IgD-negative memory B cell (primary cell): ENCODE data around the gene NRAP. TPM values are rescaled to one million over a fixed set of nuclear protein-coding genes. Genes with fewer than 3 reads are reported as not detected.

ENCODE experiments used
- H3K27ac Mint-ChIP-seq, 3 donors: one replicate each; pipeline ENCODE4 v1.8.0; 2020 to 2022; ENCODE audit warnings: mild to moderate bottlenecking in 3 of 3, mixed read lengths in 3 of 3, moderate library complexity in 1 of 3
- H3K27me3 Mint-ChIP-seq: one replicate; pipeline ENCODE4 v1.8.0; 2021; ENCODE audit warnings: mixed read lengths
- H3K36me3 Mint-ChIP-seq: one replicate; pipeline ENCODE4 v1.8.0; 2020; ENCODE audit warnings: mild to moderate bottlenecking, mixed read lengths
- H3K4me1 Mint-ChIP-seq, 3 donors: one replicate each; pipeline ENCODE4 v1.8.0; 2020 to 2022; ENCODE audit warnings: mixed read lengths in 3 of 3, mild to moderate bottlenecking in 1 of 3
- H3K4me3 Mint-ChIP-seq, 4 donors: one replicate each; pipeline ENCODE4 v1.8.0; 2020 to 2022; ENCODE audit warnings: mild to moderate bottlenecking in 4 of 4, mixed read lengths in 4 of 4, moderate library complexity in 3 of 4
- H3K9me3 Mint-ChIP-seq, 3 donors: one replicate each; pipeline ENCODE4 v1.8.0; 2020 to 2021; ENCODE audit warnings: mixed read lengths in 3 of 3, mild to moderate bottlenecking in 1 of 3
- polyA plus RNA-seq: library from polyadenylated mRNA; unstranded; fragments of 300-500 nt; fragmentation: Illumina TruSeq; gene quantifications from one replicate; pipeline ENCODE4 v1.2.3, GENCODE V29; 2021

NRAP gene
- polyA plus RNA-seq, 1 donor from 2014 or later = not detected

GRCh38 chr10:113589201-113589770 lies 74.6 kb downstream of the NRAP start:
- H3K36me3 Mint-ChIP-seq = no peaks in the 10 kb centered on the region
- peaks cover 0 to 1% (median 0%) of the 10 kb centered on the region in 3 donors for H3K4me1 Mint-ChIP-seq
- no peaks in the 10 kb centered on the region for H3K27me3 Mint-ChIP-seq
- H3K4me3 Mint-ChIP-seq = no peak overlapping the region
- no peak overlapping the region for H3K27ac Mint-ChIP-seq
- H3K9me3 Mint-ChIP-seq = no peaks in the 10 kb centered on the region

DNA sequence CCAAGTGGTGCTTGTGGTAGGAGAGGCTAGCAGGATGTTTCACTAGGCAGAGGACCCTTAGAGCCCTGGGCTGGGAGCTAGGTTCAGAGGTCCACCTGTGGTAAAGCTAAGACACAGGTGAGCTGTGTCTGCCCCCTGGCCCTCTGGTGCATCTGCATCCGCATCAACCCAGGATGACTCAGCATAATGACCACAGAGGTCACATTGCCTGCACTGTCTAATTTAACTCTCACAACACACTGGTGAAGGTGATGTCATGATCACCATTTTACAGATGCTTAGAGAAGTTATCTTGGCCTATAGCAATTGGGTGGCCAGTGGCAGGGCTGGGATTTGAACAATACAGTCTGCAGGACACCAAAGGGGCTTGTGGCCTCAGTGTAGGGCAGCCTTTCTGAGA lies 77.9 kb downstream of the NRAP start:
- Mint-ChIP-seq H3K27ac (no peak overlapping the region), H3K4me3 (peak overlapping the region in 1 of 4 donors; percentile 45), H3K9me3 (no peaks in the 10 kb centered on the region), H3K4me1 (peaks cover 0 to 1% (median 0%) of the 10 kb centered on the region in 3 donors), H3K36me3 (no peaks in the 10 kb centered on the region), H3K27me3 (peaks cover 5% of the 10 kb centered on the region)

DNA sequence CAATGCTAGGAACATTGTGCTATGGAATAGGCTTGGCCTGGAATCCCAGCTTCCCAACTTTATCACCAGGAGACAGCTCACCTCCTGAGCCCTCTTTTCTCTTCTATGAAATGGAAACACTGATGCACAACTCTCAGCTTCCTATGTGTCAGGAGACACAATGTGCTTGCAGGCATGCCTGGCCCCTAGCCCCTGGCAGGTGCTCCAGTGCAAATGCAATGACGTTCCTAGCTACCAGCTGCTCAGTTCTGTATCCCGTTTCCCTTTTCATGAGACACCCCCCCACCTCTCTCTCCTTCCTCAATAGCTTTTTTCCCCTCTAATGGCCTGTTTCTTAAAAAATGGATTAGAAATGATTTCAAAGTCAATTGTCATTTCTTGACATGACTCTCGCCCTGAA lies 80.3 kb downstream of the NRAP start:
- H3K4me3 Mint-ChIP-seq = no peak overlapping the region
- peaks cover 8% of the 10 kb centered on the region for H3K27me3 Mint-ChIP-seq
- H3K9me3 Mint-ChIP-seq = no peaks in the 10 kb centered on the region
- peaks cover 0 to 1% (median 0%) of the 10 kb centered on the region in 3 donors for H3K4me1 Mint-ChIP-seq
- no peaks in the 10 kb centered on the region for H3K36me3 Mint-ChIP-seq
- no peak overlapping the region for H3K27ac Mint-ChIP-seq

DNA sequence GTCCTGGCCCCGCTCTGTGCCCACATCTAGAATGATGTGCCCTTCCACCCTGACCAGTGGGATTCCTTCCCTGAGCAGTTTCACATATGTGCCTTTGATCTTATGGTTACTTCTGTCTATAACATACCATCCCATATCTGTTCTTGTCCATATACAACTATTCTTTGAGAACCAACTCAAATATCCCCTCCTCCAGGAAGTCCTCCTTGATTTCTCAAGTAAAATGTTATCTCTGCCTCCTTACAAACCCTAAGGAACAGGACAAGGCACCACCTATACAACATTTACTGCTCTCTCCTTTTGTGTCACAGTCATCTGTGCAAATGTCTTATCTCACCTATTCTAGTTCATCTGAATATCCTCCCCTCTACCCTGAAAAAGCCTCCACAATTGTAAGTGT lies 82.7 kb downstream of the NRAP start:
- H3K9me3 Mint-ChIP-seq = peaks cover 0 to 2% (median 0%) of the 10 kb centered on the region in 3 donors
- H3K4me3 Mint-ChIP-seq = no peak overlapping the region
- no peak overlapping the region for H3K27ac Mint-ChIP-seq
- no peaks in the 10 kb centered on the region for H3K4me1 Mint-ChIP-seq
- peaks cover 8% of the 10 kb centered on the region for H3K27me3 Mint-ChIP-seq
- H3K36me3 Mint-ChIP-seq = no peaks in the 10 kb centered on the region

DNA sequence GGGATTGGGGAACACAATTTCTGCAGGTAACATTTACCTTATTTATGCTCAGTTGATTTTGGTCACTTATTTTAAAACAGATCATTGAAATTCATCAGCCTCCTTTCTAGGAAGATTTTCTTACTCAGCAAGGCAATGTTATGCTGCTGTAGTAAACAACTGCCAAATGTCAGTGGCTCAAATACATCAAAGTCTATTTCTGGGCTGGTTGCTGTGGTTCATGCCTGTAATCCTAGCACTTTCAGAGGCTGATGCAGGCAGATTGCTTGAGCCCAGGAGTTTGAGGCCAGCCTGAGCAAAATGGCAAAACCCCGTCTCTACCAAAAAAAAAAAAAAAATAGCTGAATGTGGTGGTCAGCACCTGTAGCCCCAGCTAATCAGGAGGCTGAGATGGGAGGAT lies 85.1 kb downstream of the NRAP start:
- H3K36me3 Mint-ChIP-seq = no peaks in the 10 kb centered on the region
- H3K4me3 Mint-ChIP-seq = no peak overlapping the region
- H3K27me3 Mint-ChIP-seq = peaks cover 8% of the 10 kb centered on the region
- H3K27ac Mint-ChIP-seq = no peak overlapping the region
- H3K4me1 Mint-ChIP-seq = no peaks in the 10 kb centered on the region
- peaks cover 0 to 2% (median 0%) of the 10 kb centered on the region in 3 donors for H3K9me3 Mint-ChIP-seq

- H3K27ac Mint-ChIP-seq = no peak overlapping the region
- H3K4me3 Mint-ChIP-seq = no peak overlapping the region
- peaks cover 0 to 2% (median 0%) of the 10 kb centered on the region in 3 donors for H3K9me3 Mint-ChIP-seq
- H3K36me3 Mint-ChIP-seq = no peaks in the 10 kb centered on the region
- no peaks in the 10 kb centered on the region for H3K4me1 Mint-ChIP-seq
- peaks cover 8% of the 10 kb centered on the region for H3K27me3 Mint-ChIP-seq
Measured at GRCh38 chr10:113576852-113577251, 87.0 kb downstream of the NRAP start.

DNA sequence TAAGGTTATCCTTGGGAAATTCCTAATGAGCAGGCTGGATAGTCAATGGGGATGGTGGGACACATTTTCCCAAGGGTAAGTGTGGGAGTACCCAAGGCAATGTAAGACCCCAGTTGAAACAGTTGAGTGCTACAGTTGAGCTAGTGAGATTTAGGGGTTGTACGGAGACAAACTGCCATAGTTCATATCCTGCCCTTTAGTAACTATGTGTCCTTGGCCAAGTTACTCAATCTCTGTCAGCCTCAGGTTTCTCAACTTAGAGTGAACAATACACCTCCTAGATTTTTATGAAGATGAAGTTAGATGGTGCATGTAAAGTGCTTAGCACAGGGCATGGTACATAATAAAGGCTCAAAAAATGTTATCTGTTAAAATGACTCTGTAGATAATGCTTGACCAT lies 90.5 kb downstream of the NRAP start:
- Mint-ChIP-seq H3K9me3 (peaks cover 0 to 2% (median 0%) of the 10 kb centered on the region in 3 donors), H3K27ac (no peak overlapping the region), H3K27me3 (no peaks in the 10 kb centered on the region), H3K36me3 (no peaks in the 10 kb centered on the region), H3K4me1 (no peaks in the 10 kb centered on the region), H3K4me3 (no peak overlapping the region)

DNA sequence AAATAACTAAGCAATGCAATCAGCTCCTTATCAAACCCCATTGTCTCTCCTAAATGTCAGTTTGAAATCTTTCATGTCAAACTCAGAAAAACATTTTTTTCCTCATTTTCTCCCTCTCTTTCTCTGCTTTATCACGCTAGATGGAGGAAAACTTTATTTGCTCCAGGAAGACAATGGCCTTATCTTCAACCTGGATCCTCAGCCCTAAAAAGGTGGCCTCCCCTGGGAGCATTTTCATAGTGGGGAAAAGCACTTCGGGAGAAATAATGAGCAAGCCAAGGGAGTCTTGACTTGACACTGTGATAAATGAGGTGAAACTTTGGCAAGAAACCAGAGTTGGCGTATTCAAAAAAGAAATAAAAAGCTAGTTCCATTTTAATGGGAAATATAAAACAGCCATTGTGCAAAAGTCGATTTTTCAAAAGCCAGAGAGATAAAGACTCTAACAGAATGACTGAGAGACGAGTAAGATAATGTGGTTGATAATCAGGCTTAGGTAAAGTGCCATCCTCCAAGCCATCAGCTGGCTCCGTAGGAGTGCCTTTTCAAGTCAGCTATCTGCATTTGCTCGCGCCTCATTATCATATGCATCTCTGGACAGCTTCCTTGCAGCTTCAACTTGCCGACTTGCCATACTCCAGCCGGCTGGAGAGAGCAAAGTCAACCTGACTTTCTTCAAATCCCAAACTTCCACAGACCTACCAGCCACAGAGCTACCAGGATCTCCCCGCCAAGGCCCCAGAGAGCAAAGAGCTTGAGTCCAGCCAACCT lies 91.1 kb downstream of the NRAP start:
- Mint-ChIP-seq H3K9me3 (no peaks in the 10 kb centered on the region), H3K36me3 (no peaks in the 10 kb centered on the region), H3K27ac (no peak overlapping the region), H3K4me3 (no peak overlapping the region), H3K27me3 (no peaks in the 10 kb centered on the region), H3K4me1 (no peaks in the 10 kb centered on the region)

GRCh38 chr10:113569576-113569975 lies 94.3 kb downstream of the NRAP start:
- no peak overlapping the region for H3K27ac Mint-ChIP-seq
- H3K4me1 Mint-ChIP-seq = no peaks in the 10 kb centered on the region
- H3K4me3 Mint-ChIP-seq = no peak overlapping the region
- H3K9me3 Mint-ChIP-seq = no peaks in the 10 kb centered on the region
- H3K36me3 Mint-ChIP-seq = no peaks in the 10 kb centered on the region
- H3K27me3 Mint-ChIP-seq = peaks cover 1% of the 10 kb centered on the region

DNA sequence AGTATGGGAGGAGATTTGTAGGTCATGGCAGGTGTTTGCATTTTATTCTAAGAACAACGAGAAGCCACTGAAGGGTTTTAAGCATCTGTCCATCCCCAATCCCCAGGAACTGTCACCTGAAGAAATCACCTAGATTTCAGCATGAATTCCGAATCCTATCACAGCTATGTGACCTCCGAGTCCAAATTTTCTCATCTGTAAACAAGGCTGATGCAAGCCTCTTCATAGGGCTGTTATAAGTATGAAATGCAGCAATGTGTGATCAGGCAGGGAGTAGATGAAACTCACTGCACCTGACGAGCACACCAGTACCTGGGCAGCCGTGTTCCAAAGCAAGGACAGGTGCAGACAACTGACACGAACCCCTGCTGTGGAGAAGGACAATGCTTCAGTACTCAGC lies 97.0 kb downstream of the NRAP start:
- no peaks in the 10 kb centered on the region for H3K36me3 Mint-ChIP-seq
- H3K27ac Mint-ChIP-seq = no peak overlapping the region
- H3K27me3 Mint-ChIP-seq = peaks cover 1% of the 10 kb centered on the region
- no peak overlapping the region for H3K4me3 Mint-ChIP-seq
- peaks cover 0 to 3% (median 0%) of the 10 kb centered on the region in 3 donors for H3K4me1 Mint-ChIP-seq
- H3K9me3 Mint-ChIP-seq = no peaks in the 10 kb centered on the region

GRCh38 chr10:113565364-113565763 lies 98.5 kb downstream of the NRAP start:
- Mint-ChIP-seq H3K27me3 (peaks cover 1% of the 10 kb centered on the region), H3K4me1 (peaks cover 0 to 3% (median 0%) of the 10 kb centered on the region in 3 donors), H3K36me3 (no peaks in the 10 kb centered on the region), H3K9me3 (no peaks in the 10 kb centered on the region), H3K27ac (no peak overlapping the region), H3K4me3 (no peak overlapping the region)

GRCh38 chr10:113563306-113564088 lies 100.3 kb downstream of the NRAP start:
- Mint-ChIP-seq H3K4me1 (peaks cover 0 to 3% (median 0%) of the 10 kb centered on the region in 3 donors), H3K9me3 (no peaks in the 10 kb centered on the region), H3K36me3 (no peaks in the 10 kb centered on the region), H3K27me3 (peaks cover 4% of the 10 kb centered on the region), H3K4me3 (peak overlapping the region in 1 of 4 donors; percentile 84), H3K27ac (no peak overlapping the region)

DNA sequence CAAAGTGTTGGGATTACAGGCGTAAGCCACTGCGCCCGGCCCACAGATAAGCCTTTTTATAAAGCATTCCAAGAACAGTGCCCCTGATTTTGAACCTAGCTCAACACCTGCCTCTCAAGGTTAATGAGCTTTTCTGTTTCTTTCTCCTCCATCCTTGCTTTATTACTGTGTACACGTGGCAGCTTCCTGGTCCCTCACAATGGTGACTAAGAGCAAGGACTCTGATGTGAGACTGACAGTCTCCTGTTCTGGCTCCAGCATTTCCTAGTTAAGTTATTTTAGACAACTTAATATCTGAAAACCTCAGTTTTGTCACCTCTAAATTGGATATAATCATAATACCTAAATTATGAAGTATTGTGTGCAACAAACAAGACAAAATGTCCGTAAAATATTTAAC lies 101.1 kb downstream of the NRAP start:
- Mint-ChIP-seq H3K27me3 (peaks cover 4% of the 10 kb centered on the region), H3K9me3 (no peaks in the 10 kb centered on the region), H3K4me3 (no peak overlapping the region), H3K27ac (no peak overlapping the region), H3K36me3 (no peaks in the 10 kb centered on the region), H3K4me1 (peaks cover 0 to 3% (median 3%) of the 10 kb centered on the region in 3 donors)

GRCh38 chr10:113562069-113562468 lies 101.8 kb downstream of the NRAP start:
- no peaks in the 10 kb centered on the region for H3K36me3 Mint-ChIP-seq
- no peak overlapping the region for H3K4me3 Mint-ChIP-seq
- no peaks in the 10 kb centered on the region for H3K9me3 Mint-ChIP-seq
- H3K4me1 Mint-ChIP-seq = peaks cover 0 to 4% (median 3%) of the 10 kb centered on the region in 3 donors
- H3K27ac Mint-ChIP-seq = no peak overlapping the region
- peaks cover 4% of the 10 kb centered on the region for H3K27me3 Mint-ChIP-seq

GRCh38 chr10:113561214-113561613 lies 102.6 kb downstream of the NRAP start:
- Mint-ChIP-seq H3K9me3 (no peaks in the 10 kb centered on the region), H3K4me3 (no peak overlapping the region), H3K4me1 (peaks cover 0 to 4% (median 3%) of the 10 kb centered on the region in 3 donors), H3K27me3 (peaks cover 4% of the 10 kb centered on the region), H3K36me3 (no peaks in the 10 kb centered on the region), H3K27ac (no peak overlapping the region)
